Astrocyte of the cerebellum (primary cell): ENCODE data around the gene SYNJ2BP.
"Not testable (repeated sequence)": the region's sequence is repeated elsewhere in the genome, so short reads cannot be mapped to it uniquely, and the experiment has no call there.

Experiments used
- DNase-seq: peaks from one replicate; pipeline ENCODE4 v3.0.0-alpha.2; 2011; ENCODE audit warnings: low read depth
- H3K4me3 ChIP-seq: 2 replicates; pipeline ENCODE4 v1.5.1; 2011; ENCODE audit warnings: mild to moderate bottlenecking, low read depth, low read length, moderate library complexity
- CTCF ChIP-seq: IDR thresholded peaks from 2 replicates; pipeline ENCODE4 v1.5.1; 2012; ENCODE audit warnings: low read length, low read depth, moderate library complexity, mild to moderate bottlenecking; ENCODE audit errors: missing control alignments
- in situ Hi-C: cut with HindIII; loops from 2 replicates; pipeline ENCODE4 v1.10.0; 2017; ENCODE audit warnings: low sequenced_read_pairs

Gene SYNJ2BP

DNA sequence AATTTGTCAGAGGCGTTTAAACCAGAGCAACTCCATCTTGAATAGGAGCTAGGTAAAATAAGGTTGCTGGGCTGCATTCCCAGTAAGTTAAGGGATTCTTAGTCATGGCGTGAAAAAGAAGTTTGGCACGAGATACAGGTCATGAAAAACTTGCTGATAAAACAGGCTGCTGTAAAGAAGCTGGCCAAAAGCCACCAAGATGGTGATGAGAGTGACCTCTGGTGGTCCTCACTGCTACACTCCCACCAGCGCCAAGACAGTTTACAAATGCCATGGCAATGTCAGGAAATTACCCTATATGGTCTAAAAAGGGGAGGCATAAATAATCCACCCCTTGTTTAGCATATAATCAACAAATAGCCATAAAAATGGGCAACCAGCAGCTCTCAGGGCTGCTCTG lies 13.6 kb downstream of the SYNJ2BP start:
- H3K4me3 ChIP-seq, in situ Hi-C loops: not testable (repeated sequence)
- peak; percentile 12 for TF ChIP-seq CTCF
- peak; percentile 41 for DNase-seq

DNA sequence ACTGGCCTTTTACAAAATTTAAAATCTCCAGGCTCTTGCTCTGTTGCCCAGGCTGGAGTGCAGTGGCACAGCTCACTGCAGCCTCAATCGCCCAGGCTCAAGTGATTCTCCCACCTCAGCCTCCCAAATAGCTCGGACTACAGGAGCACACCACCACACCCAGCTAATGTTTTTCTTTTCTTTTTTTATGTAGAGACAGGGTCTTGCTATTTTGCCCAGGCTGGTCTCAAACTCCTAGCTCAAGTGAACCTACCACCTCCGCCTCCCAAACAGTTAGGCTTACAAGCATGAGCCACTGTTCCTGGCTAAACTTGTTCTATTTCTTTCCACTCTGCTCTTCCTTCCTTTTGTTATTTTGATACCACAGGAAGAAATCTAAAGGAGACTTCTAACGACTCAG lies 15.2 kb downstream of the SYNJ2BP start:
- no peak for DNase-seq
- no peak for TF ChIP-seq CTCF
- in situ Hi-C loops: no loop called here
- H3K4me3 ChIP-seq: no peak overlapping the region

GRCh38 chr14:70398706-70399431 lies 18.0 kb downstream of the SYNJ2BP start:
- H3K4me3 ChIP-seq: no peak overlapping the region
- no peak for TF ChIP-seq CTCF
- in situ Hi-C loops: no loop called here
- DNase-seq: no peak

GRCh38 chr14:70398280-70398679 lies 18.6 kb downstream of the SYNJ2BP start:
- no peak for DNase-seq
- no peak overlapping the region for H3K4me3 ChIP-seq
- TF ChIP-seq CTCF: no peak
- in situ Hi-C loops: no loop called here

DNA sequence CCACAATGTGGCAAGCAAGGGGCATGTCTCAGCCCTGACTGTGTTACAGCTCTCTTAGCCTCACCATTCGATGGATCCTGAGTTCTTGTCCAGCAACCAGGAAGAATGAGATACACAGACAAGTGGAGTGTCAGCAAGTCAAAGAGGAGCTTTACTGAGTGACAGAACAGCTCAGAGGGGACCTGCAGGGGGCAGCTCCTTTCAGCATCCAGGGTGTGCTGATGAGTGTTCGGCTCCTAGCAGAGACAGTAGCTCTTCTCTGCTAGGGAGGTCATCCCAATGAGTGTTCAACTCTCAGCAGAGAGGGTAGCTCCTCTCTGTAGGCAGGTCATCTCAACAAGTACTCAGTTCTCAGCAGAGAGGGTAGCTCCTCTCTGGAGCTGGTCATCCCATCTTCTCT lies 19.1 kb downstream of the SYNJ2BP start:
- in situ Hi-C loops: no loop called here

GRCh38 chr14:70394674-70395306 lies 22.1 kb downstream of the SYNJ2BP start:
- TF ChIP-seq CTCF: no peak
- DNase-seq: no peak
- H3K4me3 ChIP-seq: no peak overlapping the region
- in situ Hi-C loops: no loop called here

More for the DNA sequence above, 19.1 kb downstream of the SYNJ2BP start:
- DNase-seq: no peak
- no peak overlapping the region for H3K4me3 ChIP-seq
- no peak for TF ChIP-seq CTCF
